Astrocyte (in vitro differentiated cells and primary cell): ENCODE results near the gene TTF2. TPM values are rescaled to one million over a fixed set of nuclear protein-coding genes. Genes with fewer than 3 reads are reported as not detected.

Experiments used
- DNase-seq: peaks from one replicate; pipeline ENCODE4 v3.0.0-alpha.2; 2010; ENCODE audit warnings: low read depth
- FAIRE-seq: peaks from 2 replicates; lab custom pipeline; 2011; peaks lifted over from hg19 to GRCh38; lab: Jason Lieb, UNC
- H2AFZ ChIP-seq: 2 replicates; pipeline ENCODE4 v1.6.0; 2012; ENCODE audit warnings: low read depth, low read length, inconsistent platforms
- H3K27ac ChIP-seq: 2 replicates; pipeline ENCODE4 v1.5.1; 2011; ENCODE audit warnings: low read depth, low read length, inconsistent platforms
- H3K27me3 ChIP-seq: 2 replicates; pipeline ENCODE4 v1.6.0; 2011; ENCODE audit warnings: low read length, inconsistent platforms; ENCODE audit not compliant: insufficient read depth
- H3K36me3 ChIP-seq: 2 replicates; pipeline ENCODE4 v1.5.1; 2011; ENCODE audit warnings: low read length, inconsistent platforms; ENCODE audit not compliant: insufficient read depth
- H3K4me1 ChIP-seq: 2 replicates; pipeline ENCODE4 v1.5.1; 2011; ENCODE audit warnings: low read length, inconsistent platforms; ENCODE audit not compliant: insufficient read depth
- H3K4me2 ChIP-seq: 2 replicates; pipeline ENCODE4 v1.6.0; 2012; ENCODE audit warnings: low read length, inconsistent platforms
- H3K4me3 ChIP-seq: 2 replicates; pipeline ENCODE4 v1.5.1; 2011; ENCODE audit warnings: low read depth, mild to moderate bottlenecking, low read length, inconsistent platforms; ENCODE audit not compliant: insufficient read depth
- H3K79me2 ChIP-seq: 2 replicates; pipeline ENCODE4 v1.6.0; 2012; ENCODE audit warnings: mild to moderate bottlenecking, low read length, inconsistent platforms; ENCODE audit not compliant: insufficient read depth
- H3K9ac ChIP-seq: 2 replicates; pipeline ENCODE4 v1.6.0; 2012; ENCODE audit warnings: mild to moderate bottlenecking, low read length, inconsistent platforms
- H3K9me3 ChIP-seq: 2 replicates; pipeline ENCODE4 v1.5.1; 2012; ENCODE audit warnings: low read depth, mild to moderate bottlenecking, low read length, inconsistent platforms; ENCODE audit not compliant: insufficient read depth
- H4K20me1 ChIP-seq: 2 replicates; pipeline ENCODE4 v1.6.0; 2012; ENCODE audit warnings: low read length, inconsistent platforms; ENCODE audit not compliant: insufficient read depth
- H3K27ac Mint-ChIP-seq: one replicate; pipeline ENCODE4 v1.8.0; 2021; ENCODE audit warnings: mild to moderate bottlenecking, mixed read lengths; ENCODE audit not compliant: unreplicated experiment
- H3K27me3 Mint-ChIP-seq: one replicate; pipeline ENCODE4 v1.8.0; 2021; ENCODE audit warnings: low read depth, mixed read lengths; ENCODE audit not compliant: unreplicated experiment
- H3K36me3 Mint-ChIP-seq: one replicate; pipeline ENCODE4 v1.8.0; 2021; ENCODE audit warnings: low read depth, mixed read lengths; ENCODE audit not compliant: unreplicated experiment
- H3K4me1 Mint-ChIP-seq: one replicate; pipeline ENCODE4 v1.8.0; 2021; ENCODE audit warnings: low read depth, mixed read lengths; ENCODE audit not compliant: unreplicated experiment
- H3K4me3 Mint-ChIP-seq: one replicate; pipeline ENCODE4 v1.8.0; 2021; ENCODE audit warnings: mild to moderate bottlenecking, moderate library complexity, mixed read lengths; ENCODE audit not compliant: unreplicated experiment
- H3K9me3 Mint-ChIP-seq: one replicate; pipeline ENCODE4 v1.8.0; 2021; ENCODE audit warnings: mild to moderate bottlenecking, mixed read lengths; ENCODE audit not compliant: unreplicated experiment
- CTCF ChIP-seq: IDR thresholded peaks from 2 replicates; pipeline ENCODE4 v1.5.1; 2011; ENCODE audit warnings: low read depth, mild to moderate bottlenecking, inconsistent platforms, low read length, moderate library complexity; ENCODE audit not compliant: insufficient read depth
- EZH2 ChIP-seq: IDR thresholded peaks from 2 replicates; pipeline ENCODE4 v1.6.1; 2012; ENCODE audit warnings: mild to moderate bottlenecking, low read length, inconsistent platforms; ENCODE audit not compliant: insufficient read depth
- total RNA-seq: library from RNA; stranded (reverse); gene quantifications from 2 replicates; pipeline ENCODE4 v1.2.1, GENCODE V29; 2021

TTF2 gene
- total RNA-seq, 1 donor from 2014 or later: 23.4 TPM

GRCh38 chr1:117104986-117105385 is 44.9 kb downstream of the TTF2 start:
- no peak for TF ChIP-seq EZH2
- no peak for TF ChIP-seq CTCF
- no peaks in the 10 kb centered on the region for H4K20me1 ChIP-seq
- peaks cover 9% of the 10 kb centered on the region for H3K36me3 Mint-ChIP-seq
- H3K79me2 ChIP-seq: no peaks in the 10 kb centered on the region
- no peaks in the 10 kb centered on the region for H3K9me3 ChIP-seq
- peaks cover 9% of the 10 kb centered on the region for H3K36me3 ChIP-seq
- H3K27ac Mint-ChIP-seq: no peak overlapping the region
- no peak overlapping the region for H3K27ac ChIP-seq
- no peak for DNase-seq
- no peaks in the 10 kb centered on the region for H3K4me1 ChIP-seq
- H3K4me3 ChIP-seq: no peak overlapping the region
- FAIRE-seq: no peak
- H3K4me1 Mint-ChIP-seq: no peaks in the 10 kb centered on the region
- no peak overlapping the region for H3K4me2 ChIP-seq
- no peaks in the 10 kb centered on the region for H3K27me3 Mint-ChIP-seq
- H3K9me3 Mint-ChIP-seq: peaks cover 2% of the 10 kb centered on the region
- H3K4me3 Mint-ChIP-seq: no peak overlapping the region
- no peaks in the 10 kb centered on the region for H3K27me3 ChIP-seq
- no peak overlapping the region for H2AFZ ChIP-seq
- H3K9ac ChIP-seq: no peak overlapping the region

DNA sequence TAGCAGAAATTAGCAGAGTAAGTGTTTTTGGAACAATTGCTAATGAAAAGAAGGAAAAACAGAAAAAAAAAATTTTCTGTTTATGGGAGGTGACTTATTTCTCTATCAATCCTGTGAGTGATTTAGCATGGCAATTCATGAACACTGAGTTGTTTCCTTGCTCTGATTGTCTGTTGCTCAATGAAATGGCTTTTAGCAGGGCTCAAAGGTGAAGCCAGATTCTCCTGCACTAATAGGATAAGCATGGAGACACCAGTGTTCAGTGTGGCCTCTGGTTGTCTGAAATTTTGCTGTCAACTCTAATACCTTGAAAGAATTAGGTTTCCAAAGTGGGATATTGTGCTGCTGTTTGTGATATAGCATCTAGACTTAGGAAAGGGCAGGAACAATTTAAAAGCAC is 45.6 kb downstream of the TTF2 start:
- FAIRE-seq: no peak

More for the DNA sequence above, 45.6 kb downstream of the TTF2 start:
- no peaks in the 10 kb centered on the region for H3K27me3 ChIP-seq
- peaks cover 2% of the 10 kb centered on the region for H3K4me1 ChIP-seq
- Mint-ChIP-seq H3K4me3 (no peak overlapping the region), H3K9me3 (peaks cover 2% of the 10 kb centered on the region), H3K4me1 (peaks cover 2% of the 10 kb centered on the region), H3K36me3 (peaks cover 5% of the 10 kb centered on the region), H3K27me3 (no peaks in the 10 kb centered on the region), H3K27ac (no peak overlapping the region)
- no peak overlapping the region for H3K4me3 ChIP-seq
- no peaks in the 10 kb centered on the region for H3K79me2 ChIP-seq
- no peak for TF ChIP-seq EZH2
- no peak for TF ChIP-seq CTCF
- no peak overlapping the region for H3K27ac ChIP-seq
- H2AFZ ChIP-seq: no peak overlapping the region
- peaks cover 6% of the 10 kb centered on the region for H3K36me3 ChIP-seq
- no peaks in the 10 kb centered on the region for H4K20me1 ChIP-seq
- H3K9ac ChIP-seq: no peak overlapping the region
- no peak for DNase-seq
- no peaks in the 10 kb centered on the region for H3K9me3 ChIP-seq
- H3K4me2 ChIP-seq: no peak overlapping the region
